Keratinocyte (primary cell): ENCODE measurements around the gene TNKS1BP1. TPM values are rescaled to one million over a fixed set of nuclear protein-coding genes. Genes with fewer than 3 reads are reported as not detected.
"Not testable (repeated sequence)": the region's sequence is repeated elsewhere in the genome, so short reads cannot be mapped to it uniquely, and the experiment has no call there.

ENCODE experiments used
- DNase-seq: peaks from one replicate; pipeline ENCODE4 v3.0.0-alpha.2; 2011; ENCODE audit warnings: low read depth, missing footprints, low spot score
- FAIRE-seq: peaks from 2 replicates; lab custom pipeline; 2011; peaks lifted over from hg19 to GRCh38; lab: Jason Lieb, UNC
- H2AFZ ChIP-seq: 2 replicates; pipeline ENCODE4 v1.6.0; 2012; ENCODE audit warnings: low read length, control low read depth, inconsistent platforms; ENCODE audit not compliant: control insufficient read depth
- H3K27ac ChIP-seq: 2 replicates; pipeline ENCODE4 v1.5.1; 2011; ENCODE audit warnings: low read length; ENCODE audit not compliant: control insufficient read depth, insufficient read depth
- H3K27me3 ChIP-seq: 3 replicates; pipeline ENCODE4 v1.6.0; 2011; ENCODE audit warnings: low read length; ENCODE audit not compliant: control insufficient read depth, insufficient read depth; ENCODE audit errors: extremely low read depth
- H3K36me3 ChIP-seq, 2 experiments: 2 replicates in 1 of 2; 3 replicates in 1 of 2; pipeline ENCODE4 v1.5.1; 2011; ENCODE audit warnings: low read length in 2 of 2, mild to moderate bottlenecking in 1 of 2; ENCODE audit not compliant: control insufficient read depth in 2 of 2, insufficient read depth in 2 of 2; ENCODE audit errors: extremely low read depth in 1 of 2
- H3K4me1 ChIP-seq: 3 replicates; pipeline ENCODE4 v1.5.1; 2011; ENCODE audit warnings: low read length; ENCODE audit not compliant: control insufficient read depth, insufficient read depth; ENCODE audit errors: extremely low read depth
- H3K4me2 ChIP-seq: 3 replicates; pipeline ENCODE4 v1.6.0; 2011; ENCODE audit warnings: low read depth, low read length; ENCODE audit not compliant: control insufficient read depth, insufficient read depth; ENCODE audit errors: extremely low read depth
- H3K4me3 ChIP-seq, 3 experiments: fragments of 200-600 bp in 1 of 3; sonication (generic) in 1 of 3; 2 replicates in 2 of 3; 3 replicates in 1 of 3; pipeline ENCODE4 v1.5.1; 2011 to 2016; ENCODE audit warnings: low read length in 3 of 3, mild to moderate bottlenecking in 3 of 3, control low read depth in 2 of 3, inconsistent platforms in 1 of 3, low read depth in 1 of 3, mixed read lengths in 1 of 3, mixed run types in 1 of 3, moderate library complexity in 1 of 3; ENCODE audit not compliant: control insufficient read depth in 2 of 3, insufficient read depth in 2 of 3; ENCODE audit errors: extremely low read depth in 1 of 3
- H3K79me2 ChIP-seq: 2 replicates; pipeline ENCODE4 v1.6.0; 2012; ENCODE audit warnings: low read length; ENCODE audit not compliant: control insufficient read depth, insufficient read depth
- H3K9ac ChIP-seq: 3 replicates; pipeline ENCODE4 v1.6.0; 2011; ENCODE audit warnings: low read length; ENCODE audit not compliant: control insufficient read depth, insufficient read depth; ENCODE audit errors: extremely low read depth
- H3K9me1 ChIP-seq: 3 replicates; pipeline ENCODE4 v1.6.0; 2011; ENCODE audit warnings: low read length; ENCODE audit not compliant: control insufficient read depth, insufficient read depth; ENCODE audit errors: extremely low read depth
- H3K9me3 ChIP-seq: 2 replicates; pipeline ENCODE4 v1.5.1; 2012; ENCODE audit warnings: low read depth, low read length; ENCODE audit not compliant: control insufficient read depth
- H4K20me1 ChIP-seq: 3 replicates; pipeline ENCODE4 v1.6.0; 2011; ENCODE audit warnings: low read length; ENCODE audit not compliant: control insufficient read depth, insufficient read depth; ENCODE audit errors: extremely low read depth
- CTCF ChIP-seq, 3 experiments: IDR thresholded peaks in 1 of 3; conservative IDR thresholded peaks in 1 of 3; optimal IDR thresholded peaks in 1 of 3; 2 replicates in 2 of 3; 3 replicates in 1 of 3; pipeline versions ENCODE3 to v1.5.1; 2011; ENCODE audit warnings: low read length in 3 of 3, mild to moderate bottlenecking in 3 of 3, moderate library complexity in 2 of 3, control low read depth in 1 of 3, inconsistent platforms in 1 of 3; ENCODE audit not compliant: insufficient read depth in 2 of 3; ENCODE audit errors: extremely low read depth in 1 of 3
- EZH2 ChIP-seq: IDR thresholded peaks from one replicate; pipeline ENCODE4 v1.6.1; 2012; ENCODE audit warnings: inconsistent platforms, mild to moderate bottlenecking, low read length, moderate library complexity
- dilution Hi-C: fragments of 300-500 bp; cut with MboI; formaldehyde crosslinking; loops from one replicate; pipeline ENCODE4 v1.7.0; 2020; ENCODE audit warnings: low sequenced_read_pairs; ENCODE audit not compliant: extremely low pct_ligation_motif_present
- polyA plus RNA-seq, 5 experiments: library from polyadenylated mRNA; depleted of rRNA in 3 of 5; stranded (reverse) in 3 of 5; stranded (forward) in 1 of 5; unstranded in 1 of 5; fragments of >200 nt; gene quantifications; 1 replicate in 1 of 5; 2 replicates in 3 of 5; 3 replicates in 1 of 5; pipeline versions ENCODE4 v1.2.1 to v1.2.3, GENCODE V29; 2011 to 2012; ENCODE audit warnings: missing spikeins in 2 of 5, low read depth in 1 of 5, low replicate concordance in 1 of 5

Gene TNKS1BP1
- polyA plus RNA-seq, 1 donor (not counting 4 experiments of a cell fraction or from before 2014, with no cell fraction given): 88.3 TPM

- TF ChIP-seq EZH2: no peak
- TF ChIP-seq CTCF (optimal IDR thresholded peaks at IDR 0.05 in 1 of 3, IDR thresholded peaks at IDR 0.05 in 1 of 3, conservative IDR thresholded peaks at IDR 0.05 in 1 of 3; ENCODE audit: extremely low read depth in 1 of 3, insufficient read depth in 2 of 3, low read length in 3 of 3): no peak
- no peaks in the 10 kb centered on the region for H4K20me1 ChIP-seq
These were observed 14.6 kb upstream of the TNKS1BP1 start for GRCh38 chr11:57339328-57339727.

GRCh38 chr11:57338142-57338541 is 13.4 kb upstream of the TNKS1BP1 start, which contains the start of gene P2RX3:
Gene P2RX3, plus strand, starts transcription at chr11:57338352. Its CDS starts 199 bp downstream, at chr11:57338551.
- Histone ChIP-seq H3K36me3 (peaks cover 4 to 6% of the 10 kb centered on the region in 2 experiments), H2AFZ (no peak within 1 kb of the TSS), H3K27ac (no peak within 1 kb of the TSS), H4K20me1 (no peaks in the 10 kb centered on the region), H3K4me1 (peaks cover 15% of the 10 kb centered on the region), H3K4me2 (no peak within 1 kb of the TSS), H3K79me2 (peaks cover 24% of the 10 kb centered on the region), H3K9ac (no peak within 1 kb of the TSS), H3K27me3 (peaks cover 3% of the 10 kb centered on the region), H3K9me3 (no peaks in the 10 kb centered on the region), H3K9me1 (no peaks in the 10 kb centered on the region), H3K4me3 (no peak within 1 kb of the TSS)
- TF ChIP-seq CTCF (optimal IDR thresholded peaks at IDR 0.05 in 1 of 3, IDR thresholded peaks at IDR 0.05 in 1 of 3, conservative IDR thresholded peaks at IDR 0.05 in 1 of 3; ENCODE audit: extremely low read depth in 1 of 3, insufficient read depth in 2 of 3, low read length in 3 of 3) (no peak), EZH2 (no peak)
- dilution Hi-C loops: no loop called here
- no peak for FAIRE-seq
- no peak for DNase-seq

More at GRCh38 chr11:57339328-57339727, 14.6 kb upstream of the TNKS1BP1 start:
- Histone ChIP-seq H3K4me2 (no peak overlapping the region), H3K79me2 (peaks cover 12% of the 10 kb centered on the region), H3K9ac (no peak overlapping the region), H3K9me1 (no peaks in the 10 kb centered on the region), H3K4me3 (no peak overlapping the region), H3K36me3 (peaks cover 0 to 3% of the 10 kb centered on the region in 2 experiments), H3K9me3 (no peaks in the 10 kb centered on the region), H3K27me3 (peaks cover 3% of the 10 kb centered on the region), H2AFZ (no peak overlapping the region), H3K4me1 (peaks cover 12% of the 10 kb centered on the region), H3K27ac (no peak overlapping the region)
- FAIRE-seq: no peak
- no peak for DNase-seq
- dilution Hi-C loops: no loop called here

DNA sequence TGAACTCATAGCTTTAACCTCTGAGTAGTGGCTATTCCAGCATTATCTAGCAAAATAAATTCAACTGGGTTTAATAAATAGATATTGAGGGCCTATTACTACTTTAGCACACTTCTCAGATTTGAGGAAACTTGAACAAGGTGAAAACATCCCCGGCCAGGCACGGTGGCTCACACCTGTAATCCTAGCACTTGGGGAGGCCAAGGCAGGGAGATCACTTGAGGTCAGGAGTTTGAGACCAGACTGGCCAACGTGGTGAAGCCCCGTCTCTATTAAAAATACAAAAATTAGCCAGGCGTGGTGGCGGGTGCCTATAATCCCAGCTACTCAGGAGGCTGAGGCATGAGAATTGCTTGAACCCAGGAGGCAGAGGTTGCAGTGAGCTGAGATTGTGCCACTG is 12.1 kb upstream of the TNKS1BP1 start:
- H3K27me3 ChIP-seq, H3K27ac ChIP-seq, H3K9me3 ChIP-seq, H3K9me1 ChIP-seq, H3K9ac ChIP-seq, H4K20me1 ChIP-seq, H3K4me2 ChIP-seq, dilution Hi-C loops, FAIRE-seq, H3K4me3 ChIP-seq, DNase-seq, H2AFZ ChIP-seq: not testable (repeated sequence)
- H3K4me1 ChIP-seq: peaks cover 15% of the 10 kb centered on the region
- H3K36me3 ChIP-seq: peaks cover 14 to 19% of the 10 kb centered on the region in 2 experiments
- H3K79me2 ChIP-seq: peaks cover 35% of the 10 kb centered on the region
